Suprapubic skin (tissue), 4 donors: ENCODE results near the gene MRPL9. TPM values are rescaled to one million over a fixed set of nuclear protein-coding genes. Genes with fewer than 3 reads are reported as not detected.

Experiments used
- DNase-seq, 2 donors: peaks; one replicate each; pipeline ENCODE4 v3.0.0-alpha.2; 2019; ENCODE audit warnings: low spot score in 2 of 2
- H3K27ac ChIP-seq: fragments of 200-600 bp; sonication (generic); one replicate; pipeline ENCODE4 v1.5.1; 2019
- H3K27me3 ChIP-seq: fragments of 200-600 bp; sonication (generic); one replicate; pipeline ENCODE4 v1.5.1; 2019
- H3K36me3 ChIP-seq: fragments of 200-600 bp; sonication (generic); one replicate; pipeline ENCODE4 v1.5.1; 2019
- H3K4me1 ChIP-seq: fragments of 200-600 bp; sonication (generic); one replicate; pipeline ENCODE4 v1.5.1; 2019
- H3K4me3 ChIP-seq: fragments of 200-600 bp; sonication (generic); one replicate; pipeline ENCODE4 v1.5.1; 2019; ENCODE audit warnings: mild to moderate bottlenecking
- H3K9me3 ChIP-seq: fragments of 200-600 bp; sonication (generic); one replicate; pipeline ENCODE4 v1.5.1; 2019
- EP300 ChIP-seq: sonication (generic); formaldehyde crosslinking; IDR thresholded peaks from one replicate; pipeline ENCODE4 v1.6.1; 2017; ENCODE audit warnings: antibody characterized with exemption
- POLR2A ChIP-seq, 2 donors: fragments of 450-650 bp; IDR thresholded peaks; one replicate each; pipeline ENCODE4 v1.6.1; 2017; ENCODE audit warnings: antibody characterized with exemption in 2 of 2, mild to moderate bottlenecking in 2 of 2, moderate library complexity in 2 of 2
- POLR2AphosphoS5 ChIP-seq, 3 donors: sonication (generic); formaldehyde crosslinking; IDR thresholded peaks; one replicate each; pipeline ENCODE4 v1.6.1; 2017; ENCODE audit warnings: antibody characterized with exemption in 3 of 3
- whole genome bisulfite sequencing: methylation state at CpG from one replicate; pipeline ENCODE4 v1.1.5; 2018; 5-methylcytosine and 5-hydroxymethylcytosine counted together
- total RNA-seq, 4 donors: library from RNA; depleted of rRNA; stranded (reverse); fragments of >200 nt; gene quantifications; one replicate each; pipeline ENCODE4 v1.1.0, GENCODE V29; 2016
- TF ChIP-seq, protein P1 (sequence below), 2 donors: fragments of 200-600 bp in 1 of 2; fragments of 450-650 bp in 1 of 2; sonication (generic) in 1 of 2; IDR thresholded peaks; one replicate each; pipeline ENCODE4 v1.5.1; 2016 to 2019; ENCODE audit warnings: antibody characterized with exemption in 2 of 2, mild to moderate bottlenecking in 1 of 2, moderate library complexity in 1 of 2

Gene MRPL9
- total RNA-seq, 4 donors from 2014 or later = 52.8 to 77.5 (median 59.4) TPM

DNA sequence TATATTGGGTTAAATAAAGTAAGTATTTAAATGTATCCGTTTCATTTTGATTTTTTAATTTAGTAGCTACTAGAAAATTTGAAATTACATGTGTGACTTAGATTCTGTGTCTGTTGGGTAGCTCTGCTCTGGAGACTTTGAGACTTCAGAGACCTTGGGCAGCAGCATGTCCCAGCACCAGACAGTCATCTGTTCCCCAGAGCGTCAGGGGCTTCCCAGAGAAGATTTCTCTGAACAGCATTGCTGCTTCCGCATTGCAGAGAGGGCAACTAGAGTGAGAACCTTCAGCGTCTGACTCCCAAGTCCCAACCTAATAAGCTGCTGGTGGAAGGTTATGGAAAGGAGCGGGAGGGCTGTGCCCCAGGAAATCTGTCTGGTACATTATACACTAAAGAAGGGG lies 35.3 kb upstream of the MRPL9 start:
- Histone ChIP-seq H3K4me1 (no peaks in the 10 kb centered on the region), H3K27ac (no peak overlapping the region), H3K36me3 (no peaks in the 10 kb centered on the region), H3K9me3 (no peaks in the 10 kb centered on the region), H3K27me3 (no peaks in the 10 kb centered on the region), H3K4me3 (no peak overlapping the region)
- DNase-seq = peak in 1 of 2 donors; percentile 21
- TF ChIP-seq, protein P1, sequence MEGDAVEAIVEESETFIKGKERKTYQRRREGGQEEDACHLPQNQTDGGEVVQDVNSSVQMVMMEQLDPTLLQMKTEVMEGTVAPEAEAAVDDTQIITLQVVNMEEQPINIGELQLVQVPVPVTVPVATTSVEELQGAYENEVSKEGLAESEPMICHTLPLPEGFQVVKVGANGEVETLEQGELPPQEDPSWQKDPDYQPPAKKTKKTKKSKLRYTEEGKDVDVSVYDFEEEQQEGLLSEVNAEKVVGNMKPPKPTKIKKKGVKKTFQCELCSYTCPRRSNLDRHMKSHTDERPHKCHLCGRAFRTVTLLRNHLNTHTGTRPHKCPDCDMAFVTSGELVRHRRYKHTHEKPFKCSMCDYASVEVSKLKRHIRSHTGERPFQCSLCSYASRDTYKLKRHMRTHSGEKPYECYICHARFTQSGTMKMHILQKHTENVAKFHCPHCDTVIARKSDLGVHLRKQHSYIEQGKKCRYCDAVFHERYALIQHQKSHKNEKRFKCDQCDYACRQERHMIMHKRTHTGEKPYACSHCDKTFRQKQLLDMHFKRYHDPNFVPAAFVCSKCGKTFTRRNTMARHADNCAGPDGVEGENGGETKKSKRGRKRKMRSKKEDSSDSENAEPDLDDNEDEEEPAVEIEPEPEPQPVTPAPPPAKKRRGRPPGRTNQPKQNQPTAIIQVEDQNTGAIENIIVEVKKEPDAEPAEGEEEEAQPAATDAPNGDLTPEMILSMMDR (IDR thresholded peaks at IDR 0.05) = no peak
- TF ChIP-seq POLR2A (IDR thresholded peaks at IDR 0.05) (no peak), POLR2AphosphoS5 (IDR thresholded peaks at IDR 0.05) (no peak), EP300 (no peak)
- 91% methylated on average over 4 of the region's 5 CpGs for WGBS

DNA sequence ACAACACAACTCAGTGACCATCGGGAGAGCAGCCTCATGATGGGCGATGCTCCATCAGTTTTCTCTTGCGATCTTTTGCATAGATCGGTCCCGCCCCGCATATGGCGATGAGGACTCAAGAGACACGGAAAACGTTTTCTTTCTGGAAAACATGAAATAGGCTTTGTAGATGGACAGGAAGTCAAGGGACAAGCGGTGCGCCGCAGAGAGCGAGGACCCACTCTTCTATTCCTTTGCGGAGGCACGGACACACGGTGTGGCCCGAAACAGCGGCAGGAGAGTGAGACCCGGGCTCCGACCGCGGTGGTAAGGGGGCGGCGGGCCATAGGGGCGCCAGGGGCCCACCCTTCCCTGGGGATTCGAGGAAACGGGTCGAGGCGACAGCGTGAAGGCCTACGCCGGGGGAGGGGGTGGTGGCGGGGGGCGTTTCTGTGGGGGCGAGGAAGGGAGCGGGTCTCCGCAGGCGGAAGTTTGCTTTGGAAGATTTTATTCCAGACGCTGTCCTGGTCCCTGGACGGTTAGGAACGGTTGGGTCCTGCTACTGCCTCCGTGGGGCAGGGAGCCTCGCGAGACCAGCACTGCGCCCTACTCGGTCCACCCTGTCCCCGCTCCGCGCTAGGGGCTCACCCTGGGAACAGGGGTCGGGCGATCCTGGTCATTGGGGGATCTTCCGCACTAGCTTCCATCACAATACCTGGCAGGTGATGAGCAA lies 27.8 kb upstream of the MRPL9 start:
- Histone ChIP-seq H3K27me3 (no peaks in the 10 kb centered on the region), H3K4me3 (peak overlapping the region; percentile 64), H3K9me3 (no peaks in the 10 kb centered on the region), H3K27ac (peak overlapping the region; percentile 15), H3K36me3 (no peaks in the 10 kb centered on the region), H3K4me1 (peaks cover 22% of the 10 kb centered on the region)
- DNase-seq = peak in 1 of 2 donors; percentile 76
- no peak for TF ChIP-seq POLR2AphosphoS5 (IDR thresholded peaks at IDR 0.05)
- 1% methylated on average over 20 of the region's 52 CpGs for WGBS

DNA sequence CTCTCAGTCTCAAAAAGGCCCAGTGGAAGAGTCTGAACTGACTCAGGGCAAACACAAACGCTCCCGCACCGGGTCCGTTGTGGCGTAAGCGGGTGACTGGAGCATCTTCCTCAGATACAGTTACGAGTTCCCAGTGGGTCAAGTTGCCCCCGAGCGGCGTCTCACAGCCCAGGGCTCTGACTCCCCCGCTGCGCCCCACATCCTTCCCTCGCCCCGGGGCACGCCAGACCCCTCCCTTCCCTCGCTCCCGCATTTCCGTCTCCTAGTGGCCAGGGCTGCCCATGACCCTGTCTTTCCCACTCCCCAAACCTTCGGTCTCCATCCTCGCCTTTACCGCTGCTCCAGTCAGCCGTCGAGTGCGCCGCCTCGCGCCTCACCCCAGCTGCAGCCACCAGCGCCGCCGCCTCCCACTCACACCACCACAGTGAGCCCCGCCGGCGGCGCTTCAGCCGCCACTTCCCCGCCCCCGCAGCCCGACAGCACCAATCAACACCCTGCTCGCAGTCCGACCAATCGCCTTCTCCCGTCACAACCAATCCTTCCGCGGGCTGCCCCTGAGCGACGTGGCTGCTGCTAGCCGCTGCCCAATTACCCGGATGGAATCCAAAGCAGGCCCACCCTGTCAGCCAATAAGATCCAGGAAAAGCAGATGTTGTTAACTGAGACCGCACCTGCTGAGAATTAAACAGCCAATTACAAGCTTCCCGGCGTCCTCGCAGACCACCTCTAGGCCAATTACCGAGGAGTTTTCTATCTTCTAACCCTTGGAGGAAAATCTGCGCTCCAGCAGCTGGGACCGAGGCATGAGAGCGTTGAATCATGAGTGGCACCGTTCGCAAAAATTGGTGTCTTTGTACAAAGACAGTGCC lies 27.0 kb upstream of the MRPL9 start, which contains the start of gene TDRKH:
Gene TDRKH, minus strand, starts transcription at position 430 of the 869 bp plus-strand sequence. CDS start 7,478 bp downstream, outside the sequence.
- WGBS = under 1% methylated on average over 36 of the region's 58 CpGs

DNA sequence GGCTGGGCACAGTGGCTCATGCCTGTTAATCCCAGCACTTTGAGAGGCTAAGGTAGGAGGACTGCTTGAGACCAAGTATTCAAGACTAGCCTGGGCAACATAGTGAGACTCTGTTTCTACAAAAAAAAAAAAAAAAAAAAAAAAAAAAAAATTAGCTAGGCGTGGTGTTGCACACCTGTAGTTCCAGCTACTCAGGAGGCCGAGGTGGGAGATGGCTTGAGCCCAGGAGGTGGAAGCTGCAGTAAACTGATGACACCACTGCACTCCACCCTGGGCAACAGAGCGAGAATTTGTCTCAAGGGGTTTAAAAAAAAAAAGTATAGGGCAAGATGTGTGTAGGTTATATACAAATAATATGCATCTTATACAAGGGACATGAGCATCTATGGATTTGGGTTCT lies 24.4 kb upstream of the MRPL9 start:
- no peaks in the 10 kb centered on the region for H3K27me3 ChIP-seq
- no peaks in the 10 kb centered on the region for H3K36me3 ChIP-seq
- no peak overlapping the region for H3K4me3 ChIP-seq
- H3K27ac ChIP-seq = no peak overlapping the region
- H3K9me3 ChIP-seq = no peaks in the 10 kb centered on the region
- no peak for DNase-seq
- WGBS = 80% methylated on average over 3 of the region's 3 CpGs
- H3K4me1 ChIP-seq = peaks cover 28% of the 10 kb centered on the region
- no peak for TF ChIP-seq POLR2AphosphoS5 (IDR thresholded peaks at IDR 0.05)
- TF ChIP-seq, protein P1 (IDR thresholded peaks at IDR 0.05) = no peak
- TF ChIP-seq POLR2A (IDR thresholded peaks at IDR 0.05) = no peak
- TF ChIP-seq EP300 = no peak

More for the DNA sequence above, 27.0 kb upstream of the MRPL9 start, which contains the start of gene TDRKH:
- Histone ChIP-seq H3K27me3 (no peaks in the 10 kb centered on the region), H3K9me3 (no peaks in the 10 kb centered on the region), H3K4me3 (peak within 1 kb of the TSS; percentile 64), H3K4me1 (peaks cover 22% of the 10 kb centered on the region), H3K27ac (peak within 1 kb of the TSS; percentile 15), H3K36me3 (no peaks in the 10 kb centered on the region)
- peak in 1 of 3 donors; percentile 14 for TF ChIP-seq POLR2AphosphoS5 (IDR thresholded peaks at IDR 0.05)
- TF ChIP-seq, protein P1 (IDR thresholded peaks at IDR 0.05) = peak in 1 of 2 donors; percentile 29
- TF ChIP-seq EP300 = no peak
- peak in 1 of 2 donors; percentile 45 for TF ChIP-seq POLR2A (IDR thresholded peaks at IDR 0.05)
- DNase-seq = peak; percentile 99 to 100

DNA sequence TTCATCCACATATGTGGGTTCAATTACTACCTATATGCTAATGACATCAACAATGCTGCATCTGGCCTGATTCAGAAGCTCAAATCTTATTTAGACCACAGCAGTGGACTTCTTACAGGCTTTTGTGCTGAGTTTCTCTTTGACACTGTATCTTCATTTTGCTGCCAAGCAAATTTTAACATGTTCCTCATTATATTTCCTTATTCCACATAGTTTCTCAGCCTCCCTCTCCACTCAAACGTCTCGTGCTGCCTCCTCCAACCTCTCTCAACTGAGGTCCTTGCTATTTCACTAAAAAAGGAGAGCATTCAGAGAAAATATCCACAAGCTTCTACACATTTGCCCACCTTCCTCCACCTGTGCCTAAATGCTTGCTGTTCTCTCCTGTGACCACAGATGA lies 20.5 kb upstream of the MRPL9 start:
- H3K36me3 ChIP-seq = peaks cover 3% of the 10 kb centered on the region
- WGBS = 64% methylated on average over 2 of the region's 2 CpGs
- TF ChIP-seq POLR2A (IDR thresholded peaks at IDR 0.05) = no peak
- TF ChIP-seq EP300 = no peak
- TF ChIP-seq, protein P1 (IDR thresholded peaks at IDR 0.05) = no peak
- TF ChIP-seq POLR2AphosphoS5 (IDR thresholded peaks at IDR 0.05) = no peak
- DNase-seq = no peak
- no peak overlapping the region for H3K27ac ChIP-seq
- peaks cover 6% of the 10 kb centered on the region for H3K4me1 ChIP-seq
- H3K27me3 ChIP-seq = no peaks in the 10 kb centered on the region
- no peak overlapping the region for H3K4me3 ChIP-seq
- no peaks in the 10 kb centered on the region for H3K9me3 ChIP-seq
